Fibroblast of the aortic adventitia (primary cell): ENCODE measurements around the gene TAF11. TPM values are rescaled to one million over a fixed set of nuclear protein-coding genes. Genes with fewer than 3 reads are reported as not detected.
"Not testable (repeated sequence)": the region's sequence is repeated elsewhere in the genome, so short reads cannot be mapped to it uniquely, and the experiment has no call there.

Experiments used
- DNase-seq: peaks from one replicate; pipeline ENCODE4 v3.0.0-alpha.2; 2010; ENCODE audit warnings: low read depth
- H3K4me3 ChIP-seq: 2 replicates; pipeline ENCODE4 v1.5.1; 2011; ENCODE audit warnings: low read depth, mild to moderate bottlenecking, control low read depth, low read length, moderate library complexity
- CTCF ChIP-seq: IDR thresholded peaks from 2 replicates; pipeline ENCODE4 v1.5.1; 2011; ENCODE audit warnings: mild to moderate bottlenecking, low read length, control low read depth, inconsistent platforms; ENCODE audit not compliant: insufficient read depth
- total RNA-seq: library from RNA; depleted of rRNA; stranded (reverse); fragments of >200 nt; gene quantifications from 2 replicates; pipeline ENCODE4 v1.2.3, GENCODE V29; 2012; ENCODE audit warnings: low replicate concordance

Gene TAF11
- total RNA-seq, 1 donor = 14.1 TPM

- TF ChIP-seq CTCF = no peak
- no peak for DNase-seq
- no peak overlapping the region for H3K4me3 ChIP-seq
Measured at GRCh38 chr6:34855463-34855862, 32.4 kb downstream of the TAF11 start.

GRCh38 chr6:34852406-34853085 lies 35.3 kb downstream of the TAF11 start:
- no peak for DNase-seq
- no peak for TF ChIP-seq CTCF
- no peak overlapping the region for H3K4me3 ChIP-seq

GRCh38 chr6:34851361-34851760 lies 36.5 kb downstream of the TAF11 start:
- TF ChIP-seq CTCF = no peak

GRCh38 chr6:34849066-34849465 lies 38.8 kb downstream of the TAF11 start:
- not testable (repeated sequence) for H3K4me3 ChIP-seq, DNase-seq

More at GRCh38 chr6:34851361-34851760, 36.5 kb downstream of the TAF11 start:
- no peak overlapping the region for H3K4me3 ChIP-seq
- no peak for DNase-seq

GRCh38 chr6:34839666-34840352 lies 48.0 kb downstream of the TAF11 start:
- no peak for TF ChIP-seq CTCF
- DNase-seq = peak; percentile 4
- no peak overlapping the region for H3K4me3 ChIP-seq

GRCh38 chr6:34837528-34837927 lies 50.3 kb downstream of the TAF11 start:
- TF ChIP-seq CTCF = no peak
- DNase-seq = no peak
- no peak overlapping the region for H3K4me3 ChIP-seq

- no peak overlapping the region for H3K4me3 ChIP-seq
- TF ChIP-seq CTCF = no peak
- no peak for DNase-seq
Measured at GRCh38 chr6:34836451-34836850, 51.4 kb downstream of the TAF11 start.
